Measurements from ENCODE around the gene ANKRD28. TPM values are rescaled to one million over a fixed set of nuclear protein-coding genes. Genes with fewer than 3 reads are reported as not detected.
"Not testable (repeated sequence)": the region's sequence is repeated elsewhere in the genome, so short reads cannot be mapped to it uniquely, and the experiment has no call there.

ANKRD28 gene
- total RNA-seq, 1 experiment from 2014 or later: 82.6 TPM

GRCh38 chr3:15744176-15744575, 53.6 kb downstream of the ANKRD28 start:
- no peak for DNase-seq
- ChIA-PET CTCF (no interaction called here), POLR2A (ENCODE audit: unreplicated experiment) (no interaction called here)
- H3K27me3 ChIP-seq (ENCODE audit: insufficient read depth, low read depth): no peaks in the 10 kb centered on the region
- no peak overlapping the region for H2AFZ ChIP-seq
- no peak overlapping the region for H3K4me3 ChIP-seq
- H4K20me1 ChIP-seq (ENCODE audit: insufficient read depth): no peaks in the 10 kb centered on the region
- peaks cover 6% of the 10 kb centered on the region; the same call in 1 of the 2 replicates for H3K9me3 ChIP-seq (ENCODE audit: insufficient read depth, low read depth)
- H3K4me1 ChIP-seq (replicated peaks; ENCODE audit: insufficient read depth): no peaks in the 10 kb centered on the region
- peaks cover 28% of the 10 kb centered on the region for H3K36me3 ChIP-seq (ENCODE audit: low read depth)
- no peak overlapping the region for H3K27ac ChIP-seq
- BruUV-seq (replicated peaks): no TSS peak
- H3K79me2 ChIP-seq (ENCODE audit: low read depth): peaks cover 9% of the 10 kb centered on the region; the same call in 1 of the 2 replicates
- no peak for TF ChIP-seq CTCF (conservative IDR thresholded peaks at IDR 0.05)
- TF ChIP-seq EZH2 (IDR thresholded peaks at IDR 0.05; ENCODE audit: low read depth): no peak
- no peaks in the 10 kb centered on the region for H3F3A ChIP-seq (ENCODE audit: insufficient read depth, low read depth)
- H3K9me2 ChIP-seq (ENCODE audit: insufficient read depth): no peaks in the 10 kb centered on the region
- intact Hi-C loops (cut with micrococcal nuclease; ENCODE audit: unreplicated experiment): no loop called here
- H3K4me2 ChIP-seq: no peak overlapping the region

- H3K9me3 ChIP-seq (ENCODE audit: insufficient read depth, low read depth): peaks cover 12% of the 10 kb centered on the region; the same call in 1 of the 2 replicates
- POLR2A ChIA-PET (ENCODE audit: unreplicated experiment): no interaction called here
- no TSS peak for BruUV-seq (replicated peaks)
- no peak overlapping the region for H3K4me2 ChIP-seq
- H2AFZ ChIP-seq: no peak overlapping the region
- no peaks in the 10 kb centered on the region for H3K4me1 ChIP-seq (replicated peaks; ENCODE audit: insufficient read depth)
- H3K79me2 ChIP-seq (ENCODE audit: low read depth): peaks cover 12% of the 10 kb centered on the region; the same call in 1 of the 2 replicates
- no peaks in the 10 kb centered on the region for H3K27me3 ChIP-seq (ENCODE audit: insufficient read depth, low read depth)
- no peaks in the 10 kb centered on the region for H3K9me2 ChIP-seq (ENCODE audit: insufficient read depth)
- CTCF ChIA-PET: interaction anchor here (0.6 kb wide), 1 partner anchor 21 kb away, joined by 4 read pairs; no protein-coding TSS in a partner anchor
- no peaks in the 10 kb centered on the region for H4K20me1 ChIP-seq (ENCODE audit: insufficient read depth)
- intact Hi-C loops (cut with micrococcal nuclease; ENCODE audit: unreplicated experiment): no loop called here
- DNase-seq: no peak
- H3K36me3 ChIP-seq (ENCODE audit: low read depth): peaks cover 33% of the 10 kb centered on the region
- H3F3A ChIP-seq (ENCODE audit: insufficient read depth, low read depth): no peaks in the 10 kb centered on the region
- H3K27ac ChIP-seq: no peak overlapping the region
- TF ChIP-seq EZH2 (IDR thresholded peaks at IDR 0.05; ENCODE audit: low read depth) (no peak), CTCF (conservative IDR thresholded peaks at IDR 0.05) (no peak)
- H3K4me3 ChIP-seq: no peak overlapping the region
These were observed 54.2 kb downstream of the ANKRD28 start for GRCh38 chr3:15743587-15744009.

GRCh38 chr3:15742236-15742635, 55.5 kb downstream of the ANKRD28 start:
- peaks cover 27% of the 10 kb centered on the region for H3K36me3 ChIP-seq (ENCODE audit: low read depth)
- H2AFZ ChIP-seq; H3F3A ChIP-seq (ENCODE audit: insufficient read depth, low read depth); H3K4me2 ChIP-seq; BruUV-seq (replicated peaks); H4K20me1 ChIP-seq (ENCODE audit: insufficient read depth); H3K4me1 ChIP-seq (replicated peaks; ENCODE audit: insufficient read depth); H3K9me2 ChIP-seq (ENCODE audit: insufficient read depth); DNase-seq; CTCF ChIA-PET; POLR2A ChIA-PET (ENCODE audit: unreplicated experiment); H3K27me3 ChIP-seq (ENCODE audit: insufficient read depth, low read depth); H3K4me3 ChIP-seq; H3K27ac ChIP-seq; intact Hi-C loops (cut with micrococcal nuclease; ENCODE audit: unreplicated experiment): not testable (repeated sequence)
- H3K79me2 ChIP-seq (ENCODE audit: low read depth): peaks cover 12% of the 10 kb centered on the region; the same call in 1 of the 2 replicates
- H3K9me3 ChIP-seq (ENCODE audit: insufficient read depth, low read depth): peaks cover 13% of the 10 kb centered on the region; the same call in 1 of the 2 replicates

GRCh38 chr3:15738616-15739005, 59.2 kb downstream of the ANKRD28 start:
- Histone ChIP-seq H3K79me2 (ENCODE audit: low read depth) (peaks cover 12% of the 10 kb centered on the region; the same call in 1 of the 2 replicates), H3K9me3 (ENCODE audit: insufficient read depth, low read depth) (peaks cover 13% of the 10 kb centered on the region; the same call in 1 of the 2 replicates), H3K36me3 (ENCODE audit: low read depth) (peaks cover 27% of the 10 kb centered on the region)
- BruUV-seq (replicated peaks); H3K4me2 ChIP-seq; H3K27ac ChIP-seq; POLR2A ChIA-PET (ENCODE audit: unreplicated experiment); H3K9me2 ChIP-seq (ENCODE audit: insufficient read depth); CTCF ChIA-PET; DNase-seq; H4K20me1 ChIP-seq (ENCODE audit: insufficient read depth); H3K27me3 ChIP-seq (ENCODE audit: insufficient read depth, low read depth); H3F3A ChIP-seq (ENCODE audit: insufficient read depth, low read depth); intact Hi-C loops (cut with micrococcal nuclease; ENCODE audit: unreplicated experiment); H3K4me3 ChIP-seq; H3K4me1 ChIP-seq (replicated peaks; ENCODE audit: insufficient read depth); H2AFZ ChIP-seq: not testable (repeated sequence)
